DMS114 treated with DMSO at 0.1 percent for 48 hours (cell line): ENCODE data around the gene UPF1.
"Not testable (repeated sequence)": the region's sequence is repeated elsewhere in the genome, so short reads cannot be mapped to it uniquely, and the experiment has no call there.

ENCODE experiments used
- DNase-seq: peaks from one replicate; lab custom pipeline; 2025; ENCODE audit not compliant: unreplicated experiment; lab: John Stamatoyannopoulos, UW

UPF1 gene

GRCh38 chr19:18913466-18913865, 81.7 kb downstream of the UPF1 start:
- no peak for DNase-seq

DNA sequence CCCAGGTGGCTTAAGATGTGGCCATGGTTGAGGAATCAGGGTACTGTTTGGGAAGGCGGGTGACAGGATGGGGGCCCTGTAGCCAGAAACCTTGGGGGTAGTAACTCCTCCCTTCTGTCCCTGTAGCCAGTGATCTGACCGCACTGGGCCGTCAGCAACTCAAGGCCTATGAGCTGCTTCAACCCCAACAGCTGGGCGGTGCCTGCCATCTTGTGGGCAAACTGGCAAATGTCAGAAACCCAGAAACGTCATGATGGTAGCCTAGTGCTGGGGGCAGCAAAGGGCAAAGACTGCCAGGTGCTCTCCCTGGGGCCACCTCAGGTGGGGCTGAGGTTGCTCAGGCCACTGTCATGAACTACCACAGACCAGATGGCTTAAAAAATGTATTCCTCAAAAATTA, 83.9 kb downstream of the UPF1 start:
- peak; percentile 35 for DNase-seq

DNA sequence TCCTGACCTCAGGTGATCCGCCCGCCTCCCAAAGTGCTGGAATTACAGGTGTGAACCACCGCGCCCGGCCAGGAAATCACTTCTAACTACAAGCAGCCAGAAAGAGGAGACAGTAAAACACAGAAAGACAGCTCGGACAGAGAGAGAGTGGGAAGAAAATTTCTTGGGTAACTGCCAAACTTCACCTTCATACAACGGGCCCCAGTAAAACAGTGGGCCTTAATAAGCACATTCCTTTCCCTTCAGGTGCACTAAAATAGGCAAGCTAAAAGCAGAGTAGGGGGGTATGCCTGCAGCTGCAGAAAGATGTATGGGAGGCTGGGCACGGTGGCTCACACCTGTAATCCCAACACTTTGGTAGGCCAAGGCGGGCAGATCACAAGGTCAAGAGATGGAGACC, 85.8 kb downstream of the UPF1 start:
- not testable (repeated sequence) for DNase-seq
